Osteocyte (in vitro differentiated cells): ENCODE results near the gene RPE. TPM values are rescaled to one million over a fixed set of nuclear protein-coding genes. Genes with fewer than 3 reads are reported as not detected.

ENCODE experiments used
- DNase-seq: peaks from one replicate; pipeline ENCODE4 v3.0.0; 2021; ENCODE audit warnings: mixed read lengths; ENCODE audit not compliant: unreplicated experiment; ENCODE audit errors: extremely low spot score
- H3K27ac Mint-ChIP-seq: one replicate; pipeline ENCODE4 v1.8.0; 2021; ENCODE audit warnings: mild to moderate bottlenecking, mixed read lengths; ENCODE audit not compliant: unreplicated experiment
- H3K27me3 Mint-ChIP-seq: one replicate; pipeline ENCODE4 v1.8.0; 2021; ENCODE audit warnings: mixed read lengths; ENCODE audit not compliant: unreplicated experiment
- H3K36me3 Mint-ChIP-seq: one replicate; pipeline ENCODE4 v1.8.0; 2021; ENCODE audit warnings: mixed read lengths; ENCODE audit not compliant: unreplicated experiment
- H3K4me1 Mint-ChIP-seq: one replicate; pipeline ENCODE4 v1.8.0; 2021; ENCODE audit warnings: mixed read lengths; ENCODE audit not compliant: unreplicated experiment
- H3K4me3 Mint-ChIP-seq: one replicate; pipeline ENCODE4 v1.8.0; 2021; ENCODE audit warnings: mild to moderate bottlenecking, moderate library complexity, mixed read lengths; ENCODE audit not compliant: unreplicated experiment
- H3K9me3 Mint-ChIP-seq: one replicate; pipeline ENCODE4 v1.8.0; 2021; ENCODE audit warnings: mixed read lengths; ENCODE audit not compliant: unreplicated experiment
- total RNA-seq: library from RNA; stranded (reverse); gene quantifications from 2 replicates; pipeline ENCODE4 v1.2.1, GENCODE V29; 2021
- TF ChIP-seq, protein P1 (sequence below): fragments of 200-600 bp; sonication (generic); IDR thresholded peaks from 2 replicates; pipeline ENCODE4 v1.5.0; 2021; ENCODE audit warnings: antibody characterized with exemption, mild to moderate bottlenecking, moderate library complexity

The RPE gene
- total RNA-seq, 1 donor from 2014 or later, result 39.0 TPM

DNA sequence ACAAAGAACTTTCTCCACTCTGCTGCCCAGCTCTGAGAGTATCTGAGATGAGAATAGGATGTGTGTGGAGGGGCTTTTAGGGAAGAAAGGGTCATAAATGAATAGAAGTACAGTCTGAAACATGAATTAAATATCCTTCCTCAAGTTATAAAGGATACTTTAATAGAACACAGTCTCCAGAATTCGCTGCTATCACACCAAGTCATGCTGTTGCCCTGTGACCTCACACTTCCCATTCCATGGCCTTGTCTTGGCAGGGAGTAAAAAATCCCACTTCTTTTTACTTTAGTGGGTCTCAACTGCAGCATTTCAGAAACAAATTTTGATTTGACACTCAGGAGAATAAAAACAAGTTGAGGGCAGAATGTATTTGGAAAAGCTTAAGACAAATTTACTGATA is 3.8 kb upstream of the RPE start:
- no peak overlapping the region for H3K4me3 Mint-ChIP-seq
- no peak for DNase-seq
- no peaks in the 10 kb centered on the region for H3K9me3 Mint-ChIP-seq
- H3K36me3 Mint-ChIP-seq, result no peaks in the 10 kb centered on the region
- peaks cover 9% of the 10 kb centered on the region for H3K27me3 Mint-ChIP-seq
- H3K4me1 Mint-ChIP-seq, result peaks cover 15% of the 10 kb centered on the region
- H3K27ac Mint-ChIP-seq, result no peak overlapping the region
- TF ChIP-seq, protein P1, sequence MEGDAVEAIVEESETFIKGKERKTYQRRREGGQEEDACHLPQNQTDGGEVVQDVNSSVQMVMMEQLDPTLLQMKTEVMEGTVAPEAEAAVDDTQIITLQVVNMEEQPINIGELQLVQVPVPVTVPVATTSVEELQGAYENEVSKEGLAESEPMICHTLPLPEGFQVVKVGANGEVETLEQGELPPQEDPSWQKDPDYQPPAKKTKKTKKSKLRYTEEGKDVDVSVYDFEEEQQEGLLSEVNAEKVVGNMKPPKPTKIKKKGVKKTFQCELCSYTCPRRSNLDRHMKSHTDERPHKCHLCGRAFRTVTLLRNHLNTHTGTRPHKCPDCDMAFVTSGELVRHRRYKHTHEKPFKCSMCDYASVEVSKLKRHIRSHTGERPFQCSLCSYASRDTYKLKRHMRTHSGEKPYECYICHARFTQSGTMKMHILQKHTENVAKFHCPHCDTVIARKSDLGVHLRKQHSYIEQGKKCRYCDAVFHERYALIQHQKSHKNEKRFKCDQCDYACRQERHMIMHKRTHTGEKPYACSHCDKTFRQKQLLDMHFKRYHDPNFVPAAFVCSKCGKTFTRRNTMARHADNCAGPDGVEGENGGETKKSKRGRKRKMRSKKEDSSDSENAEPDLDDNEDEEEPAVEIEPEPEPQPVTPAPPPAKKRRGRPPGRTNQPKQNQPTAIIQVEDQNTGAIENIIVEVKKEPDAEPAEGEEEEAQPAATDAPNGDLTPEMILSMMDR, result no peak

DNA sequence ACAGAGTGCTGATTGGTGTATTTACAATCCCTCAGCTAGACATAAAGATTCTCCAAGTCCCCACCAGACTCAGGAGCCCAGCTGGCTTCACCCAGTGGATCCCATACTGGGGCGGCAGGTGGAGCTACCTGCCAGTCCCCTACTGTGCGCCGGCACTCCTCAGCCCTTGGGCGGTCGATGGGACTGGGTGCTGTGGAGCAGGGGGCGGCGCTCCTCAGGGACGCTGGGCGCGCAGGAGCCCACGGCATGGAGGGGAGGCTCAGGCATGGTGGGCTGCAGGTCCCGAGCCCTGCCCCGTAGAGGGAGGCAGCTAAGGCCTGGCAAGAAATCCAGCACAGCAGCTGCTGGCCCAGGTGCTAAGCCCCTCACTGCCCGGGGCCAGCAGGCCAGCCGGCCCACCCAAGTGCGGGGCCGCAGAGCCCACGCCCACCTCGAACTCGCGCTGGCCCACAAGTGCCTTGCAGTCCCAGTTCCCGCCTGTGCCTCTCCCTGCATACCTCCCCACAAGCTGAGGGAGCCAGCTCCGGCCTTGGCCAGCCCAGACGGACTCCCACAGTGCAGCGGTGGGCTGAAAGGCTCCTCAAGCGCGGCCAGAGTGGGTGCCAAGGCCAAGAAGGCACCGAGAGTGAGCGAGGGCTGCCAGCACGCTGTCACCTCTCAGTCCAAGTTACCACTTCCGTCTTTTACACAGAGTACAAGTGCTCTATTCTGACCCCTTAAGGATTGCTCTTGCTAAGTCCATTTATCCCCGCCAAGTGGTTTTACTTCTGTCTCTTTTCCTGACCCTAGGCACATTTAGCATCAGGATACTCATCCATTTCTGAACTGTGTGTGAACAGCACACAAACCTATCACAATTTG is 1.7 kb upstream of the RPE start:
- Mint-ChIP-seq H3K36me3 (no peaks in the 10 kb centered on the region), H3K27ac (no peak overlapping the region), H3K27me3 (no peaks in the 10 kb centered on the region), H3K4me3 (no peak overlapping the region), H3K4me1 (peaks cover 25% of the 10 kb centered on the region), H3K9me3 (no peaks in the 10 kb centered on the region)
- TF ChIP-seq, protein P1, result no peak
- no peak for DNase-seq

DNA sequence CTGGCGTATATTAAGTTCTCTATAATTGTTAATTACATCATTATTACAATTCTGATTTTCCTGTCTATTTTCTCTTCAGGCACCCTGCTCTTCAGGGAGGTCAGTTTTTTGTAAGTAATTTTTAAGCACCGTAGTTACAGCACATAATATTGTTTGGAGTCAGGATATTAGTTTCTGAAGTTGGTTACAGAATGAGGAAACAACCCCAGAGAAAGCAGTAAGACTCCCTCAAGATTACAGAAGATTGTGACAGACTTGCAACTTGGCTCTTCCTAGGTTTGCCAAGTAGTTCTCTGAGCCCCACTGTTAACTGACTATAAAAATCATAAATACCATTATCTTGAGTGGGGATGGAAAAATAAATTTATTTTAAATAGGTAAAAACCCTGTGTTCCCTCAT is 921 bp downstream of the RPE start:
- H3K27ac Mint-ChIP-seq, result peak overlapping the region; percentile 77

DNA sequence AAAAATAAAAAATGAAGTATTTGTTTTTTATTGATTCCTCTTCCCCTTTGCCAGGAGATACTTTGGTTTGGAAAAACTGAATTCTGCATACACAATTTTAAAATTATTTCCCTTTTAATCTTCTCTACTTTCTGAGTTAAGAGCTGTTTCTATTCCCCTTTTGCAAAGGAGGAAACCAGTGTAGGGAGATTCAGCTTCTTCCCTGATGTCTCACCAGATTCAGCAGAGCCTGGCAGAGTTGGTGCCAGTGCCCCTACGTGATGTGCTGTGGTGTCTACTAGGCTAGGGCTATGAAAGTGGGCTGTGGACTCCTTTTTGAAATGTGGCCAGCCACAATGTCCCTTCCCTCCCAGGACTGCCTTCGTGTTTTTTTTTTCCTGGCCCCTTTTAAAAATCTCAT is 2.4 kb downstream of the RPE start:
- no peak overlapping the region for H3K27ac Mint-ChIP-seq
- H3K36me3 Mint-ChIP-seq, result peaks cover 9% of the 10 kb centered on the region
- peaks cover 27% of the 10 kb centered on the region for H3K4me1 Mint-ChIP-seq
- DNase-seq, result no peak
- no peaks in the 10 kb centered on the region for H3K27me3 Mint-ChIP-seq
- no peaks in the 10 kb centered on the region for H3K9me3 Mint-ChIP-seq
- no peak overlapping the region for H3K4me3 Mint-ChIP-seq
- TF ChIP-seq, protein P1, result no peak

More for the DNA sequence above, 921 bp downstream of the RPE start:
- peak overlapping the region; percentile 91 for H3K4me3 Mint-ChIP-seq
- TF ChIP-seq, protein P1, result no peak
- no peaks in the 10 kb centered on the region for H3K27me3 Mint-ChIP-seq
- H3K4me1 Mint-ChIP-seq, result peaks cover 27% of the 10 kb centered on the region
- no peaks in the 10 kb centered on the region for H3K9me3 Mint-ChIP-seq
- DNase-seq, result no peak
- H3K36me3 Mint-ChIP-seq, result peaks cover 6% of the 10 kb centered on the region

DNA sequence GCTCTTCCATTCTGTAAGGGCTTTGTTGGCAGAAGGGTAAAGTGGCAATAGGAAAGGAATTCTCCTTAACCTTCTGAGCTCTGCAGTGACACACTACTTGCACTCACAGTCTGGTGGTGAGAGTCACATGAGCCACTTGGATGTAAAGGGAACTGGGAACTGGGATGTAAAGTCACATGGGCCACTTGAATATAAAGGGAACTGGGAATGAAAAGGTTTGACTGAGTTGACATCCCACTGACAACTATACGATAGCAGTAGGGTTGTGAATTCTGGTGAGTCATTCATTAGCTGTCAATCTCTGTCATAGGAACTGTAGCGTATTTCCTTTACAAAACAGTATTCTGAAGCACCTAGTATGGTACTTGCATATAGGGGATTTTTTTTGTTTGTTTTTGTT is 5.5 kb downstream of the RPE start:
- no peaks in the 10 kb centered on the region for H3K27me3 Mint-ChIP-seq
- H3K27ac Mint-ChIP-seq, result no peak overlapping the region
- peaks cover 19% of the 10 kb centered on the region for H3K4me1 Mint-ChIP-seq
- H3K4me3 Mint-ChIP-seq, result no peak overlapping the region
- TF ChIP-seq, protein P1, result no peak
- DNase-seq, result no peak
- no peaks in the 10 kb centered on the region for H3K9me3 Mint-ChIP-seq
- H3K36me3 Mint-ChIP-seq, result peaks cover 22% of the 10 kb centered on the region
